ENCODE measurements around the gene KLHL21. TPM values are rescaled to one million over a fixed set of nuclear protein-coding genes. Genes with fewer than 3 reads are reported as not detected.

KLHL21 gene
- total RNA-seq, 2 experiments from 2014 or later: 21.0 to 23.3 TPM

GRCh38 chr1:6623269-6623965, 20.7 kb upstream of the KLHL21 start:
- intact Hi-C loops (cut with micrococcal nuclease): no loop called here
- H3K27ac Mint-ChIP-seq: no peak overlapping the region
- no peaks in the 10 kb centered on the region for H3K27me3 Mint-ChIP-seq (ENCODE audit: low read depth)
- CTCF ChIA-PET: interaction anchor here (0.9 to 1.4 kb wide), 3 partner anchors 19 to 42 kb away, joined by 3 to 8 read pairs (median 3); no protein-coding TSS in a partner anchor
- H3K9me3 Mint-ChIP-seq: no peaks in the 10 kb centered on the region
- DNase-seq: no peak
- H3K36me3 Mint-ChIP-seq (ENCODE audit: low read depth): peaks cover 21% of the 10 kb centered on the region
- no peak overlapping the region for H3K4me3 Mint-ChIP-seq
- peaks cover 27% of the 10 kb centered on the region for H3K4me1 Mint-ChIP-seq (ENCODE audit: low read depth)

GRCh38 chr1:6622396-6623152, 19.9 kb upstream of the KLHL21 start:
- DNase-seq: no peak
- peaks cover 23% of the 10 kb centered on the region for H3K4me1 Mint-ChIP-seq (ENCODE audit: low read depth)
- intact Hi-C loops (cut with micrococcal nuclease): no loop called here
- H3K4me3 Mint-ChIP-seq: no peak overlapping the region
- H3K27me3 Mint-ChIP-seq (ENCODE audit: low read depth): no peaks in the 10 kb centered on the region
- CTCF ChIA-PET: interaction anchor here (0.6 to 1.4 kb wide), 2 partner anchors 18 to 165 kb away, joined by 3 to 5 read pairs; no protein-coding TSS in a partner anchor
- no peaks in the 10 kb centered on the region for H3K9me3 Mint-ChIP-seq
- H3K27ac Mint-ChIP-seq: no peak overlapping the region
- H3K36me3 Mint-ChIP-seq (ENCODE audit: low read depth): peaks cover 22% of the 10 kb centered on the region

- Mint-ChIP-seq H3K4me1 (ENCODE audit: low read depth) (peaks cover 15% of the 10 kb centered on the region), H3K36me3 (ENCODE audit: low read depth) (peaks cover 22% of the 10 kb centered on the region), H3K4me3 (no peak overlapping the region), H3K9me3 (no peaks in the 10 kb centered on the region), H3K27ac (no peak overlapping the region), H3K27me3 (ENCODE audit: low read depth) (no peaks in the 10 kb centered on the region)
- CTCF ChIA-PET: interaction anchor here (0.6 kb wide), 1 partner anchor 164 kb away, joined by 5 read pairs; no protein-coding TSS in a partner anchor
- DNase-seq: no peak
- intact Hi-C loops (cut with micrococcal nuclease): no loop called here
Measured at GRCh38 chr1:6621429-6622391, 19.0 kb upstream of the KLHL21 start.

GRCh38 chr1:6619045-6619444, 16.4 kb upstream of the KLHL21 start:
- CTCF ChIA-PET: interaction anchor here (0.9 kb wide), 1 partner anchor 19 kb away, joined by 3 read pairs; no protein-coding TSS in a partner anchor
- DNase-seq: no peak
- H3K9me3 Mint-ChIP-seq: no peaks in the 10 kb centered on the region
- intact Hi-C loops (cut with micrococcal nuclease): no loop called here
- H3K36me3 Mint-ChIP-seq (ENCODE audit: low read depth): peaks cover 23% of the 10 kb centered on the region
- H3K27ac Mint-ChIP-seq: no peak overlapping the region
- no peaks in the 10 kb centered on the region for H3K27me3 Mint-ChIP-seq (ENCODE audit: low read depth)
- no peak overlapping the region for H3K4me3 Mint-ChIP-seq
- H3K4me1 Mint-ChIP-seq (ENCODE audit: low read depth): peaks cover 7% of the 10 kb centered on the region

- Mint-ChIP-seq H3K27ac (no peak overlapping the region), H3K27me3 (ENCODE audit: low read depth) (no peaks in the 10 kb centered on the region), H3K4me3 (peak overlapping the region; percentile 62), H3K9me3 (no peaks in the 10 kb centered on the region), H3K36me3 (ENCODE audit: low read depth) (peaks cover 14% of the 10 kb centered on the region), H3K4me1 (ENCODE audit: low read depth) (peaks cover 17% of the 10 kb centered on the region)
- DNase-seq: no peak
- CTCF ChIA-PET: interaction anchor here (1.7 kb wide), 1 partner anchor 14 kb away, joined by 3 read pairs; no protein-coding TSS in a partner anchor
- intact Hi-C loops (cut with micrococcal nuclease): no loop called here
Measured at GRCh38 chr1:6614929-6615785, 12.5 kb upstream of the KLHL21 start.

- Mint-ChIP-seq H3K4me3 (peak overlapping the region; percentile 71), H3K4me1 (ENCODE audit: low read depth) (peaks cover 17% of the 10 kb centered on the region), H3K27ac (no peak overlapping the region), H3K27me3 (ENCODE audit: low read depth) (no peaks in the 10 kb centered on the region), H3K36me3 (ENCODE audit: low read depth) (peaks cover 10% of the 10 kb centered on the region), H3K9me3 (no peaks in the 10 kb centered on the region)
- CTCF ChIA-PET: interaction anchor here (1.0 kb wide), 1 partner anchor 60 kb away, joined by 3 read pairs; the partner anchor contains the start of gene NOL9
- peak; percentile 50 for DNase-seq
- intact Hi-C loops (cut with micrococcal nuclease): no loop called here
Measured at GRCh38 chr1:6614019-6614928, 11.6 kb upstream of the KLHL21 start.

GRCh38 chr1:6613361-6614018, 10.8 kb upstream of the KLHL21 start, which contains the start of gene PHF13:
Gene PHF13, plus strand, starts transcription at chr1:6613731. Its CDS starts 336 bp downstream, at chr1:6614067.
- Mint-ChIP-seq H3K4me1 (ENCODE audit: low read depth) (peaks cover 17% of the 10 kb centered on the region), H3K27ac (peak within 1 kb of the TSS; percentile 81), H3K4me3 (peak within 1 kb of the TSS; percentile 87), H3K9me3 (no peaks in the 10 kb centered on the region), H3K36me3 (ENCODE audit: low read depth) (peaks cover 10% of the 10 kb centered on the region), H3K27me3 (ENCODE audit: low read depth) (no peaks in the 10 kb centered on the region)
- intact Hi-C loops (cut with micrococcal nuclease): loop anchor here (1.0 kb wide), 4 partner anchors 12 to 59 kb away; partner anchors contain the start of genes NOL9 and ZBTB48
- peak; percentile 100 for DNase-seq
- CTCF ChIA-PET: interaction anchor here (1.0 kb wide), 1 partner anchor 59 kb away, joined by 3 read pairs; the partner anchor contains the start of gene NOL9

- H3K4me3 Mint-ChIP-seq: peak overlapping the region; percentile 87
- H3K36me3 Mint-ChIP-seq (ENCODE audit: low read depth): peaks cover 8% of the 10 kb centered on the region
- H3K9me3 Mint-ChIP-seq: no peaks in the 10 kb centered on the region
- peaks cover 17% of the 10 kb centered on the region for H3K4me1 Mint-ChIP-seq (ENCODE audit: low read depth)
- DNase-seq: peak; percentile 41
- H3K27me3 Mint-ChIP-seq (ENCODE audit: low read depth): no peaks in the 10 kb centered on the region
- peak overlapping the region; percentile 81 for H3K27ac Mint-ChIP-seq
- intact Hi-C loops (cut with micrococcal nuclease): loop anchor here (1.0 kb wide), 4 partner anchors 12 to 58 kb away; partner anchors contain the start of genes NOL9 and ZBTB48
- CTCF ChIA-PET: interaction anchor here (0.6 to 1.4 kb wide), 2 partner anchors 11 to 239 kb away, joined by 3 read pairs; no protein-coding TSS in a partner anchor
Measured at GRCh38 chr1:6612641-6613360, 10.1 kb upstream of the KLHL21 start.

- peaks cover 22% of the 10 kb centered on the region for H3K4me1 Mint-ChIP-seq (ENCODE audit: low read depth)
- peak overlapping the region; percentile 74 for H3K4me3 Mint-ChIP-seq
- peak overlapping the region; percentile 96 for H3K27ac Mint-ChIP-seq
- intact Hi-C loops (cut with micrococcal nuclease): loop anchor here (1.0 to 5.0 kb wide), 6 partner anchors 98 to 612 kb away; partner anchors contain the start of genes ACOT7, DNAJC11, NPHP4 and RPL22
- DNase-seq: no peak
- H3K27me3 Mint-ChIP-seq (ENCODE audit: low read depth): no peaks in the 10 kb centered on the region
- CTCF ChIA-PET: interaction anchor here (1.0 to 1.2 kb wide), 2 partner anchors 19 to 97 kb away, joined by 3 read pairs; partner anchors contain the start of gene DNAJC11
- no peaks in the 10 kb centered on the region for H3K9me3 Mint-ChIP-seq
- peaks cover 15% of the 10 kb centered on the region for H3K36me3 Mint-ChIP-seq (ENCODE audit: low read depth)
Measured at GRCh38 chr1:6603915-6604558, 1.4 kb upstream of the KLHL21 start.

Measured in activated naive CD4-positive, alpha-beta T cell treated with anti-CD3 and anti-CD28 coated beads for 36 hours (primary cell).